OCI-LY3 (cell line): ENCODE results near the gene PTPRCAP.

ENCODE experiments used
- H2AFZ ChIP-seq: fragments of 200-600, 300-600 bp; shearing (Covaris generic); 2 replicates; pipeline ENCODE4 v1.6.0; 2014; ENCODE audit warnings: antibody characterized with exemption, low read depth, low read length
- H3K27ac ChIP-seq: fragments of 200-600, 300-600 bp; sonication (generic); 2 replicates; pipeline ENCODE4 v1.5.1; 2014; ENCODE audit warnings: mild to moderate bottlenecking, low read length, moderate library complexity, mixed read lengths
- H3K27me3 ChIP-seq: fragments of 200-600, 300-600 bp; sonication (generic); 2 replicates; pipeline ENCODE4 v1.6.1; 2014; ENCODE audit warnings: low read depth, low read length, mixed read lengths
- H3K36me3 ChIP-seq: fragments of 200-600, 300-600 bp; sonication (generic); replicated peaks from 2 replicates; pipeline ENCODE3; 2014; ENCODE audit warnings: low read depth, low read length, mixed read lengths
- H3K4me1 ChIP-seq: fragments of 300-600, 200-600 bp; sonication (generic); 2 replicates; pipeline ENCODE4 v1.6.1; 2014; ENCODE audit warnings: low read length, mixed read lengths
- H3K4me2 ChIP-seq: fragments of 200-600, 300-600 bp; sonication (generic); 2 replicates; pipeline ENCODE4 v1.6.1; 2014; ENCODE audit warnings: low read length, mixed read lengths
- H3K4me3 ChIP-seq: fragments of 300-600, 200-600 bp; sonication (generic); 2 replicates; pipeline ENCODE4 v1.5.1; 2014; ENCODE audit warnings: antibody characterized with exemption, mild to moderate bottlenecking, low read length, moderate library complexity
- H3K79me2 ChIP-seq: fragments of 300-600, 200-600 bp; shearing (Covaris generic); 2 replicates; pipeline ENCODE4 v1.6.1; 2014; ENCODE audit warnings: mild to moderate bottlenecking, low read length, mixed read lengths
- H3K9ac ChIP-seq: fragments of 300-600, 200-600 bp; shearing (Covaris generic); 2 replicates; pipeline ENCODE4 v1.6.0; 2014; ENCODE audit warnings: mild to moderate bottlenecking, low read length, moderate library complexity
- H3K9me3 ChIP-seq: fragments of 200-600, 300-600 bp; shearing (Covaris generic); 2 replicates; pipeline ENCODE4 v1.6.1; 2014; ENCODE audit warnings: low read length, mixed read lengths; ENCODE audit not compliant: insufficient read depth
- H4K20me1 ChIP-seq: fragments of 200-600, 300-600 bp; sonication (generic); 2 replicates; pipeline ENCODE4 v1.6.1; 2016; ENCODE audit warnings: low read length, mixed read lengths; ENCODE audit not compliant: insufficient read depth
- EZH2phosphoT487 ChIP-seq: fragments of 200-600 bp; shearing (Covaris generic); IDR thresholded peaks from 2 replicates; pipeline ENCODE4 v1.6.1; 2018; ENCODE audit warnings: antibody characterized with exemption, mixed run types, low read depth
- TF ChIP-seq, protein P1 (sequence below): fragments of 200-600, 300-600 bp; sonication (generic); IDR thresholded peaks from 2 replicates; pipeline ENCODE4 v1.5.1; 2014; ENCODE audit warnings: antibody characterized with exemption, low read length, low read depth

PTPRCAP gene

DNA sequence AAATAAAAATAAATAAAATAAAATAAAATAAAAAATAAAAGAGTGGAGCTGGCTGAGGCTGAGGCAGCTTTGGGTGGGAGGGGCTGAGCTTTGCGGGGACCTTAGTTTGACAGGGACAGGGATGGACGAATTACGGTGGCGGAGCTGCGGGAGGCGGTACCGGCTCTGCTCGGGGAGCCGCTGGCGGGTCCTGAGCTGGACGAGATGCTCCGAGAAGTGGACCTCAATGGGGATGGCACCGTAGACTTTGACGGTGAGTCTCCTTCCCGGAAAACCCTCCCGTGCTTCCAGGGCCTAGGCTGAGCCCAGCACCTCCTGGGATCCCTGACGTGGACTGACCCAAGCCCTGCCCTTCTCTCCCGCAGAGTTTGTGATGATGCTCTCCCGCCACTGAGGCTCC, 20.8 kb upstream of the PTPRCAP start:
- Histone ChIP-seq H3K27me3 (no peaks in the 10 kb centered on the region), H3K4me1 (peaks cover 20% of the 10 kb centered on the region), H3K4me2 (no peak overlapping the region), H3K9me3 (peaks cover 4% of the 10 kb centered on the region; the same call in 1 of the 2 replicates), H4K20me1 (no peaks in the 10 kb centered on the region), H3K36me3 (no peaks in the 10 kb centered on the region), H3K4me3 (no peak overlapping the region), H3K27ac (no peak overlapping the region), H3K79me2 (no peaks in the 10 kb centered on the region), H2AFZ (no peak overlapping the region), H3K9ac (no peak overlapping the region)
- TF ChIP-seq, protein P1, sequence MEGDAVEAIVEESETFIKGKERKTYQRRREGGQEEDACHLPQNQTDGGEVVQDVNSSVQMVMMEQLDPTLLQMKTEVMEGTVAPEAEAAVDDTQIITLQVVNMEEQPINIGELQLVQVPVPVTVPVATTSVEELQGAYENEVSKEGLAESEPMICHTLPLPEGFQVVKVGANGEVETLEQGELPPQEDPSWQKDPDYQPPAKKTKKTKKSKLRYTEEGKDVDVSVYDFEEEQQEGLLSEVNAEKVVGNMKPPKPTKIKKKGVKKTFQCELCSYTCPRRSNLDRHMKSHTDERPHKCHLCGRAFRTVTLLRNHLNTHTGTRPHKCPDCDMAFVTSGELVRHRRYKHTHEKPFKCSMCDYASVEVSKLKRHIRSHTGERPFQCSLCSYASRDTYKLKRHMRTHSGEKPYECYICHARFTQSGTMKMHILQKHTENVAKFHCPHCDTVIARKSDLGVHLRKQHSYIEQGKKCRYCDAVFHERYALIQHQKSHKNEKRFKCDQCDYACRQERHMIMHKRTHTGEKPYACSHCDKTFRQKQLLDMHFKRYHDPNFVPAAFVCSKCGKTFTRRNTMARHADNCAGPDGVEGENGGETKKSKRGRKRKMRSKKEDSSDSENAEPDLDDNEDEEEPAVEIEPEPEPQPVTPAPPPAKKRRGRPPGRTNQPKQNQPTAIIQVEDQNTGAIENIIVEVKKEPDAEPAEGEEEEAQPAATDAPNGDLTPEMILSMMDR, result no peak
- no peak for TF ChIP-seq EZH2phosphoT487

DNA sequence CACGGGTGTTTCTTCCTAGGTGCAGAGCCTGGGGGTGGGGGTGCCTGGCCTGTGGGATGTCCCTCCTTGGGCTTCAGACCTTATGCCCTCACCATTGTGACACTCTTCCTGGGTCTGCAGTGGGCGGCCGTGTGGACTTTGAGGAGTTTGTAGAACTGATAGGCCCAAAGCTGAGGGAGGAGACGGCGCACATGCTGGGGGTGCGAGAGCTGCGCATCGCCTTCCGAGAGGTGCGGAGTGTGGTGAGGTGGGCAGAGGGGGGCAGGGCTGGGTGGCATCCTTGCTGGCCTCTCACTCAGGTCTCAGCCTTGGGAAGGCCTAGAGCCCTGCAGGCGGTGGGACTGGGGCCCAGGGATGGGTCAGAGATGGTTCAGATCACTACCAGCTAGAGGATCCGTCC, 20.0 kb upstream of the PTPRCAP start:
- H3K9me3 ChIP-seq, result peaks cover 4% of the 10 kb centered on the region; the same call in 1 of the 2 replicates
- H3K9ac ChIP-seq, result no peak overlapping the region
- H3K27ac ChIP-seq, result no peak overlapping the region
- no peak overlapping the region for H3K4me2 ChIP-seq
- no peaks in the 10 kb centered on the region for H3K27me3 ChIP-seq
- H3K79me2 ChIP-seq, result no peaks in the 10 kb centered on the region
- H3K36me3 ChIP-seq, result no peaks in the 10 kb centered on the region
- no peak overlapping the region for H2AFZ ChIP-seq
- no peak overlapping the region for H3K4me3 ChIP-seq
- TF ChIP-seq, protein P1, result no peak
- TF ChIP-seq EZH2phosphoT487, result no peak
- peaks cover 20% of the 10 kb centered on the region for H3K4me1 ChIP-seq
- H4K20me1 ChIP-seq, result no peaks in the 10 kb centered on the region

DNA sequence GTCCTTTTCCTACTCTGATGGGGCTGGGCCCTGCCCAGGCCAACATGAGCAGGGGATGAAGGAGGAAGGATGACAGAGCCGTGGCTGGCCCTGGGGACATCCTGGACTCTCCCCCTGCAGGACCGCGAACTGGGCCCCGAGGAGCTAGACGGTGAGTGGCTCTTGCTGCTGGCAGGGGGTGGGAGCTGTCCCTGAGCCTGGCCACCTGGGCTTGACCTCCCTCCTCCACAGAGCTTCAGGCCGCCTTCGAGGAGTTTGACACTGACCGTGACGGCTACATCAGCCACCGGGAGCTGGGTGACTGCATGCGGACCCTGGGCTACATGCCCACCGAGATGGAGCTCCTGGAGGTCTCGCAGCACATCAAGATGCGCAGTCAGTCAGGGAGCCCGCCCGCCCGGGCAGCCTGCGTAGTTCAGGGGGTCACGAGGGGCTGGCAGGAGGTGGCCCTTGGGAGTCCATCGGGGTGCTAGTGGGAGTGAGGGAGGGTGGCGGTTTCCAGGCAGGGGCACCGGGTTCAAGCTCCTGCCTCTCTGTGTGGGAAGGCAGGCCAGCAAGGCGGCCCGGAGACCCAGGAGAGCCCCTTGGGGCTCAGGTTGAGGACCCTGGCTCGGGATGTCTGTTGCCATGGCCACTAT, 18.7 kb upstream of the PTPRCAP start:
- Histone ChIP-seq H3K36me3 (no peaks in the 10 kb centered on the region), H3K4me3 (no peak overlapping the region), H3K4me1 (peaks cover 20% of the 10 kb centered on the region), H3K4me2 (no peak overlapping the region), H2AFZ (no peak overlapping the region), H3K9me3 (peaks cover 4% of the 10 kb centered on the region; the same call in 1 of the 2 replicates), H3K27me3 (no peaks in the 10 kb centered on the region), H4K20me1 (no peaks in the 10 kb centered on the region), H3K9ac (no peak overlapping the region), H3K79me2 (no peaks in the 10 kb centered on the region), H3K27ac (no peak overlapping the region)
- TF ChIP-seq, protein P1, result no peak
- no peak for TF ChIP-seq EZH2phosphoT487

DNA sequence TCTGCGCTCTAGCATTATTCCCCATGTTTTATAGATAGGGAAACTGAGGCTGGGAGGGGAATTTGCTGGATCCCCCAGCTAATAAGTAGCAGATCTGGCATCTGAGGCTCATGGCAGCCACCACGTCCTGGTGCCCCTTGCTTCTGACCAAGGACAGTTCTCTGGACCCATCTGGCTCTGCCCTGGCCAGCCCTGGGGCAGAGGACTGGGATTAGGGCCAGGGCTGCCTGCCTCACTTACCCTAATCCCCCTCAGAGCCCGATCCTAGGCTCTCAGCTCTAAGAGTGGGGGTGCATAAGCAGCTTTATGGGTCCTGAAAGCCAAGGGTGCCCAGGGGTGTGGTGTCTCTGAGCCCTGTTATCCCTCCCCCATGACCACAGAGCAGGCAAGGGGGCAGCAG, 17.6 kb upstream of the PTPRCAP start, which contains the start of gene CABP4:
Gene CABP4 (plus strand): TSS at position 301 of the 400 bp plus-strand sequence. CDS start 70 bp downstream, at position 371.
- H4K20me1 ChIP-seq, result no peaks in the 10 kb centered on the region
- no peak for TF ChIP-seq EZH2phosphoT487
- TF ChIP-seq, protein P1, result no peak
- no peak within 1 kb of the TSS for H3K27ac ChIP-seq
- H3K4me1 ChIP-seq, result peaks cover 14% of the 10 kb centered on the region
- no peaks in the 10 kb centered on the region for H3K27me3 ChIP-seq
- H3K36me3 ChIP-seq, result no peaks in the 10 kb centered on the region
- H3K4me3 ChIP-seq, result no peak within 1 kb of the TSS
- H3K4me2 ChIP-seq, result no peak within 1 kb of the TSS
- H2AFZ ChIP-seq, result no peak within 1 kb of the TSS
- H3K9me3 ChIP-seq, result peaks cover 4% of the 10 kb centered on the region; the same call in 1 of the 2 replicates
- H3K79me2 ChIP-seq, result no peaks in the 10 kb centered on the region
- no peak within 1 kb of the TSS for H3K9ac ChIP-seq
